ENCODE data around the gene GRIN2C. TPM values are rescaled to one million over a fixed set of nuclear protein-coding genes. Genes with fewer than 3 reads are reported as not detected.

The GRIN2C gene
- total RNA-seq, 4 donors from 2014 or later, result 0.49 to 0.55 TPM; not detected in 2

GRCh38 chr17:74852237-74853047, 7.2 kb downstream of the GRIN2C start:
- H3K4me3 ChIP-seq (ENCODE audit: low read depth, poor library complexity, severe bottlenecking), result no peak overlapping the region
- TF ChIP-seq POLR2A (IDR thresholded peaks at IDR 0.05) (no peak), CTCF (IDR thresholded peaks at IDR 0.05) (no peak)
- DNase-seq (ENCODE audit: low spot score in 2 of 2), result no peak
- 18 to 20% methylated on average over 39 to 63 of the region's 76 CpGs for WGBS, 2 donors
- intact Hi-C loops (cut with DNase I; ENCODE audit: low total_unique reads), result no loop called here

DNA sequence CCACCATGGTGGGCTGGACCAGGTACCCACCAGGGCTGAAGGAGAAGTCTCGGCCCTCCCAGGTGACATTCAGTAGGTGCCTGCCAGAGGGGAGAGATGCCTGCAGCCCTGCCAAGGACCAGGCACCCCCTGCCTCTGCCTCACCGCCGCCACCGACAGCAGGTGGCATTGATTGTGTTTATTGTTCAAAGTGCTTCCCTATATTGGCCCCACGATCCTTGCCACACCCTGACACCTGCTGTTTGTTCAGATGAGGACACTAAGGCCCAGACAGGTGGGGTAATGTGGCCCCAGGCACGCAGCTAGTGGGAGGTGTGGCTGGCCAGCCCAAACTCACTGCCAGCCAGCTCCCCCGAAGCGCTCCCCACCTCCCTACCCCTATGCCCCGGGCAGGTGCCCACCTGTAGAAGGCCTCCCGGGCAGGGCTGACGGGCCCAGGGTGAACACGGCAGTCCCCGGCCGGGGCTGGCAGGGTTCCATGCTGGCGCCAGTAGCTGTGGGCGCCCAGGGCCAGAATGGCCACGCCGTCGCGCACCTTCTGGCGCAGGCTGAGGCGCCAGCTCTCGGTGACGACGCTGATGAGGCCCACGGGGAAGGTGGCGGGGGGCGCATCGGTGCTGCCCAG, 8.0 kb downstream of the GRIN2C start:
- WGBS, 2 donors, result 53 to 67% methylated on average over 22 to 24 of the region's 29 CpGs
- no peak for DNase-seq (ENCODE audit: low spot score in 2 of 2)
- no peak overlapping the region for H3K4me3 ChIP-seq (ENCODE audit: low read depth, poor library complexity, severe bottlenecking)
- TF ChIP-seq POLR2A (IDR thresholded peaks at IDR 0.05), result no peak
- no peak for TF ChIP-seq CTCF (IDR thresholded peaks at IDR 0.05)
- intact Hi-C loops (cut with DNase I; ENCODE audit: low total_unique reads), result no loop called here

GRCh38 chr17:74850914-74851313, 8.8 kb downstream of the GRIN2C start:
- intact Hi-C loops (cut with DNase I; ENCODE audit: low total_unique reads), result no loop called here
- H3K4me3 ChIP-seq (ENCODE audit: low read depth, poor library complexity, severe bottlenecking), result no peak overlapping the region
- WGBS, 2 donors, result 61 to 68% methylated on average over 3 of the region's 3 CpGs
- no peak for DNase-seq (ENCODE audit: low spot score in 2 of 2)
- TF ChIP-seq POLR2A (IDR thresholded peaks at IDR 0.05) (no peak), CTCF (IDR thresholded peaks at IDR 0.05) (no peak)

DNA sequence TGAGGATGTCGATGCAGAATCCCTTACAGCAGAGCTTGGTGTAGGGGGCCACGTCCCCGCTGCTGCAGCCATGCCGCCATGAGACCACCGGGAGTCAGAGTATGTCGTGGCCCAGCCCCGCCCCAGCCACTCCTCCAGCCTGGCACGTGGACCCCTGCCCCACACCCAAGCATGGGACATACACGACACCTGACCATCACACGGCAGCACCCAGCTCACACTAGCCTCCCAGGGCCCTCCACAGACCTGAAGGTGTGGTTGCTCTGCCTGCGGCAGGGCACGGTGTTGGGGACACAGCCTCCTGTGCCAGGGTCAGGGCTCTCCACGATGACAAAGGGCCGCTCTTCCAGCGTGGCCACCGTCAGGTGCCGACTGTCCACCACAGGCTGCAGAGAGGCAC, 9.4 kb downstream of the GRIN2C start:
- intact Hi-C loops (cut with DNase I; ENCODE audit: low total_unique reads), result no loop called here
- no peak for DNase-seq (ENCODE audit: low spot score in 2 of 2)
- TF ChIP-seq POLR2A (IDR thresholded peaks at IDR 0.05) (no peak), CTCF (IDR thresholded peaks at IDR 0.05) (no peak)
- no peak overlapping the region for H3K4me3 ChIP-seq (ENCODE audit: low read depth, poor library complexity, severe bottlenecking)
- 85 to 87% methylated on average over 8 to 14 of the region's 17 CpGs for WGBS, 2 donors

- TF ChIP-seq POLR2A (IDR thresholded peaks at IDR 0.05), result no peak
- TF ChIP-seq CTCF (IDR thresholded peaks at IDR 0.05), result no peak
- intact Hi-C loops (cut with DNase I; ENCODE audit: low total_unique reads), result no loop called here
- H3K4me3 ChIP-seq (ENCODE audit: low read depth, poor library complexity, severe bottlenecking), result no peak overlapping the region
- DNase-seq (ENCODE audit: low spot score in 2 of 2), result no peak
- 64 to 70% methylated on average over 9 of the region's 9 CpGs for WGBS, 2 donors
Observed at GRCh38 chr17:74848656-74849399, 10.9 kb downstream of the GRIN2C start.
